COR-L47 (cell line): ENCODE measurements around the gene EHD2.
"Not testable (repeated sequence)": the region's sequence is repeated elsewhere in the genome, so short reads cannot be mapped to it uniquely, and the experiment has no call there.

Source experiments
- DNase-seq: peaks from one replicate; lab custom pipeline; 2025; lab: John Stamatoyannopoulos, UW

The EHD2 gene

GRCh38 chr19:47768604-47769003 is 55.4 kb downstream of the EHD2 start:
- DNase-seq, result no peak

GRCh38 chr19:47769534-47769933 is 56.3 kb downstream of the EHD2 start:
- no peak for DNase-seq

- DNase-seq, result not testable (repeated sequence)
Measured at GRCh38 chr19:47771291-47771690, 58.1 kb downstream of the EHD2 start.

DNA sequence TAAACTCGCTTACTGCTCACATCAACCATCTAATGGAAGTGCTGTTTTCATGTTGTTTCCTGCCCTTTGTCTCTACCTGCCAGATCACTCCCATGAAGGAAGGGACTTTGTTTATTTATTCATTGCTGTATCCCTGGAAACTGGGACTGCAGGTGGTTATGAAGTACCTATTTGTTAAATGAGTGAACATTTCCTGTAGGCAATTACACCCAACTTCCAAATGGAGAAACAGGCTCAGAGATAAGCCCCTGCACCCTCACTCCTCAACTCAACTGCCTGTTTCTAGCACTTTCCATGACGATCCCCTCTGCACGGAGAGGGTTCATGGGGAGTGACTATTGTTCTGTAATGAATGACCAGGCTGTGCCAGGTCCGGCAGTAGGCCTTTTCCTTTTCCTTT is 63.3 kb downstream of the EHD2 start:
- DNase-seq, result peak; percentile 88

DNA sequence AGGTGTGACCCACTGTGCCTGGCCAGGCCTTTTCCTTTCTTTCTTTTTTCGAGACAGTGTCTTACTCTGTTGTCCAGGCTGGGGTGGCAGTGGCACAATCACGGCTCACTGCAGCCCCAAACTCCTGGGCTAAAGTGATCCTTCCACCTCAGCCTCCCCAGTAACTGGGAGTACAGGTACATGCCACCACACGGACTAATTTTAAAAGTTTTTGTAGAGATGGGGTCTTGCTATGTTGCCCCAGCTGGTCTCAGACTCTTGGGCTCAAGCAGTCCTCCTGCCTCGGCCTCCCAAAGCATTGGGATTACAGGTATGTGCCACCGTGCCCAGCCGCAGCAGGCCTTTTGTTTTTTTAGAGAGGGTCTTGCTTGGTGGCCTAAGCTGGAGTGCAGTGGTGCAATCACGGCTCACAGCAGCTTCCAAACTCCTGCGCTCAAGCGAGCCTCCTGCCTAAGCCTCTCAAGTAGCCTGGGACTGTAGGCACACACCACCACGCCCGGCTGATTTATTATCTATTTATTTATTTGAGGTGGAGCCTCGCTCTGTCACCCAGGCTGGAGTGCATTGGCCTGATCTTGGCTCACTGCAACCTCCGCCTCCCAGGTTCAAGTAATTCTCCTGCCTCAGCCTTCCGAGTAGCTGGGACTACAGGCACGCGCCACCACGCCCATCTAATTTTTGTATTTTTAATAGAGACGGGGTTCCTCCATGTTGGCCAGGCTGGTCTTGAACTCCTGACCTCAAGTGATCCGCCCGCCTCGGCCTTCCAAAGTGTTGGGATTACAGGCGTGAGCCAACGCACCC is 64.2 kb downstream of the EHD2 start:
- not testable (repeated sequence) for DNase-seq

GRCh38 chr19:47778049-47778953 is 65.1 kb downstream of the EHD2 start, which contains the start of gene SELENOW:
TSS of gene SELENOW (plus strand) at chr19:47778703. CDS start at chr19:47778786, 83 bp downstream.
- peak; percentile 91 for DNase-seq

GRCh38 chr19:47778954-47779351 is 65.7 kb downstream of the EHD2 start:
- no peak for DNase-seq

DNA sequence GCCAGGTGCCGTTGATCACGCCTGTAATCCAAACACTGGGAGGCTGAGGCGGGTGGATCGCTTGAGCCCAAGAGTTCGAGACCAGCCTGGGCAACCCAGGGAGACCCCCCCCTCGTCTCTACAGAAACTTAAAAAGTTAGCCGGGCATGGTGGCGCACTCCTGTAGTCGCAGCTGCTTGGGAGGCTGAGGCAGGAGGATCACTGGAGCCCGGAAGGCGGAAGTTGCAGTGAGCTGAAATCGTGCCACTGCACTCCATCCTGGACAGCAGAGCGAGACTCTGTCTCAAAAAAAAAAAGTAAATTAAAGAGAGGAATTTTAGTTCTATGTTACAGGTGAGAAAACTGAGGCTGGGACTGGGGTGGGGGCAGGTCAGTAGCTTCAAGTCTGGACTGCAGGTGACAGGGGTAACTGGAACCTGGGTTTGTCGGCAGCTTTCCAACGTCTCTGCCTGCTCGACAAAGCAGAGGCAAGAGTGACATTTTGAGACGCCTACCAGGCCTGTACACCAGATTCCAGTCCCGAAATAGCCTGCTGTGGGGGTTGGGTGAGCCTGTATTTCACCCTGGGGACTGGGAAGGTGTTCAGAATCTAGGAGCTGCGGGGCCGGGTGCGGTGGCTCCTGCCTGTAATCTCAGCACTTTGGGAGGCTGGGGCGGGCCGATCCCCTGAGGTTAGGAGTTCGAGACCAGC is 66.4 kb downstream of the EHD2 start:
- DNase-seq, result no peak

DNA sequence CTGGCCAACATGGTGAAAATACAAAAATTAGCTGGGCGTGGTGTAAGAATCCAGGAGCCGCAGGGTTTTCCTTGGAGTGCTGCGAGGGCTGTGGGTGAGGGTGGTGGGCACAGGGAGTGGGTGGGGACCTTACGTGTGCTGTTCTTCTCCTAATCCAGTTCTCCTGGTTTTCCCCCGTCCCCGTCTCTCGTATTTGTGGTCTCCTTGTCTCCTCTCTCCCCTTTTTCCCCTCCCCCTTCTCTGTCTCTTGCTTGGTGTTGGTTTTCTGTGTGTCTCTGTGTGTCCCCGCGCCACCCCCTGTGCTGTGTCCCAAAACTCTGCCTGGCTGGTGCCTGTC is 67.0 kb downstream of the EHD2 start:
- no peak for DNase-seq

- no peak for DNase-seq
Measured at GRCh38 chr19:47781590-47782262, 68.5 kb downstream of the EHD2 start.

- no peak for DNase-seq
Measured at GRCh38 chr19:47786566-47786965, 73.3 kb downstream of the EHD2 start.

GRCh38 chr19:47787307-47787706 is 74.1 kb downstream of the EHD2 start:
- DNase-seq, result not testable (repeated sequence)

GRCh38 chr19:47789811-47790210 is 76.6 kb downstream of the EHD2 start:
- not testable (repeated sequence) for DNase-seq

DNA sequence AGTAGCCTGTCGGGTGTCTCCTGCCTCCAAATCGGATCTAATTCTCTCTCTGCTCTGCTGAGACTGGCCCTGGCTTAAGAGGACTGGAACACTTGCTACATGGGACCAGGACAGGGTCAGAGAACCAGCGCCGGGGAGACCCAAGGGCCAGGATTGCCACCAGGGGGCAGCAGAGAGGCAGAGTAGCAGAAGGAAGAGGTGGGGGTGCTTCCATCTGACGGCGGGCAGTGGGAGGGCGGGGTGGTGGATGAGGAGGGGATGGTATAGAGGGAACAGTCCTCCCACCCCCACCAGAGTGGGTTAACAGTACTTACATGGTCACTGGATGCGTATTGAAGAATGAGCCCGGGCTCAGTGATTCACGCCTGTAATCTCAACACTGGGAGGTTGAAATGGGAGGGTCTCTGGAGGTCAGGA is 77.2 kb downstream of the EHD2 start:
- peak; percentile 51 for DNase-seq

DNA sequence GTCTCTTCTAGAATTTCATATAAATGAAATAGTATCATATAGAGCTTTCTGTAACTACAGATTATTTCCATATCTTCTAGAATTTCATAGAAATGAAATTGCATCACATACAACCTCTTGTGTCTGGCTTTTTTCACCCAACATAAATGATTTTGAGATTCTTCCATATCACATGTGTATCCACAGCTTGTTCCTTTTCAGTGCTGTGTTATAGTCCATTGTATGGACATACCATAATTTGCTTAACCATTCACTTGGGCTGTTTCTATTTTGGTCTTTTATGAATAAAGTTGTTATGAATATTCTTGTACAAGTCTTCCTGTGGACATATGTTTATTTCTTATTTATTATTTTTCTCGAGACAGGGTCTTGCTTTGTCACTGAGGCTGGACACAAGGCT is 79.4 kb downstream of the EHD2 start:
- no peak for DNase-seq
